H1 (cell line): Measurements from ENCODE around the gene IL32. TPM values are rescaled to one million over a fixed set of nuclear protein-coding genes. Genes with fewer than 3 reads are reported as not detected.

ENCODE experiments used
- ASH2L ChIP-seq: fragments of 200-600, 300-600 bp; sonication (generic); IDR thresholded peaks from one replicate; pipeline ENCODE4 v1.7.1; 2017; ENCODE audit warnings: low read length
- BACH1 ChIP-seq: IDR thresholded peaks from 2 replicates; pipeline ENCODE4 v1.6.1; 2012; ENCODE audit warnings: low read length, improper control_type of control experiment
- BCL11A ChIP-seq, 2 experiments: IDR thresholded peaks; one replicate each; pipeline ENCODE4 v1.6.1; 2011; ENCODE audit warnings: low read depth in 2 of 2, low read length in 2 of 2, mild to moderate bottlenecking in 2 of 2
- BRCA1 ChIP-seq: IDR thresholded peaks from 2 replicates; pipeline ENCODE4 v1.6.1; 2012; ENCODE audit warnings: low read depth, low read length, improper control_type of control experiment
- CEBPB ChIP-seq: IDR thresholded peaks from 2 replicates; pipeline ENCODE4 v1.6.1; 2012; ENCODE audit warnings: low read depth, low read length
- CHD2 ChIP-seq: IDR thresholded peaks from 2 replicates; pipeline ENCODE4 v1.6.1; 2012; ENCODE audit warnings: low read length, improper control_type of control experiment
- EP300 ChIP-seq, 2 experiments: IDR thresholded peaks; 1 replicate in 1 of 2; 2 replicates in 1 of 2; pipeline ENCODE4 v1.6.1; 2011 to 2012; ENCODE audit warnings: low read depth in 2 of 2, low read length in 2 of 2, mild to moderate bottlenecking in 2 of 2, borderline replicate concordance in 1 of 2, inconsistent platforms in 1 of 2, moderate library complexity in 1 of 2
- GABPA ChIP-seq: IDR thresholded peaks from 2 replicates; pipeline ENCODE4 v1.6.1; 2011; ENCODE audit warnings: mild to moderate bottlenecking, low read length, moderate library complexity, borderline replicate concordance; ENCODE audit not compliant: insufficient read depth
- JUN ChIP-seq: IDR thresholded peaks from 2 replicates; pipeline ENCODE4 v1.6.1; 2011; ENCODE audit warnings: low read depth, mild to moderate bottlenecking, improper control_type of control experiment, low read length
- KDM5A ChIP-seq: fragments of 200-600 bp; IDR thresholded peaks from 2 replicates; pipeline ENCODE4 v1.7.1; 2012; ENCODE audit warnings: mild to moderate bottlenecking, low read length, inconsistent platforms, mixed read lengths
- MAFK ChIP-seq: IDR thresholded peaks from 2 replicates; pipeline ENCODE4 v1.6.1; 2012; ENCODE audit warnings: low read depth, mild to moderate bottlenecking, improper control_type of control experiment, low read length
- PHF8 ChIP-seq: fragments of 200-600 bp; sonication (generic); conservative IDR thresholded peaks from 2 replicates; pipeline ENCODE4 v1.7.1; 2012; ENCODE audit warnings: low read depth, mild to moderate bottlenecking, inconsistent platforms, low read length, moderate library complexity
- POLR2A ChIP-seq, 2 experiments: IDR thresholded peaks; 1 replicate in 1 of 2; 2 replicates in 1 of 2; pipeline ENCODE4 v1.6.1; 2011; ENCODE audit warnings: low read depth in 2 of 2, low read length in 2 of 2, mild to moderate bottlenecking in 2 of 2; ENCODE audit errors: control extremely low read depth in 1 of 2
- POU5F1 ChIP-seq: IDR thresholded peaks from 2 replicates; pipeline ENCODE4 v1.6.1; 2011; ENCODE audit warnings: low read depth, mild to moderate bottlenecking, low read length, moderate library complexity
- RAD21 ChIP-seq, 2 experiments: IDR thresholded peaks in 1 of 2; conservative IDR thresholded peaks in 1 of 2; 2 replicates each; pipeline ENCODE4 v1.6.1; 2011; ENCODE audit warnings: low read depth in 2 of 2, low read length in 2 of 2, improper control_type of control experiment in 1 of 2, inconsistent platforms in 1 of 2, mild to moderate bottlenecking in 1 of 2, moderate library complexity in 1 of 2
- SP2 ChIP-seq: IDR thresholded peaks from 2 replicates; pipeline ENCODE4 v1.6.1; 2012; ENCODE audit warnings: mild to moderate bottlenecking, low read length, inconsistent platforms
- TAF7 ChIP-seq: optimal IDR thresholded peaks from 2 replicates; pipeline ENCODE3; 2011; ENCODE audit warnings: low read depth, mild to moderate bottlenecking, inconsistent platforms, low read length, moderate library complexity, borderline replicate concordance
- TCF12 ChIP-seq: IDR thresholded peaks from 2 replicates; pipeline ENCODE4 v1.6.1; 2011; ENCODE audit warnings: low read depth, mild to moderate bottlenecking, low read length
- ZNF274 ChIP-seq: IDR thresholded peaks from 2 replicates; pipeline ENCODE4 v1.7.0; 2012; ENCODE audit warnings: low read length, borderline replicate concordance; ENCODE audit errors: extremely low read depth
- polyA plus RNA-seq, 7 experiments: library from polyadenylated mRNA; depleted of rRNA in 3 of 7; stranded (reverse) in 5 of 7; unstranded in 2 of 7; fragments of >200 nt in 5 of 7; fragments of 200-250 nt in 2 of 7; gene quantifications; 1 replicate in 5 of 7; 2 replicates in 1 of 7; 4 replicates in 1 of 7; pipeline versions ENCODE4 v1.2.1 to v1.2.3, GENCODE V29; 2011 to 2013; ENCODE audit warnings: missing spikeins in 2 of 7, mixed read lengths in 2 of 7
- total RNA-seq: library from RNA; stranded (reverse); fragmentation: NEBNext Ultra II Directional; extraction: Animal tissue kit (Norgen Biotek cat#: 25700); gene quantifications from 2 replicates; pipeline ENCODE4 v1.2.1, GENCODE V29; 2021
- TF ChIP-seq, protein P1 (sequence below): IDR thresholded peaks from 2 replicates; pipeline ENCODE4 v1.6.1; 2011; ENCODE audit warnings: low read depth, mild to moderate bottlenecking, low read length; ENCODE audit not compliant: insufficient read depth
- TF ChIP-seq, protein P2 (sequence below): IDR thresholded peaks from 2 replicates; pipeline ENCODE4 v1.6.1; 2011; ENCODE audit warnings: low read length, improper control_type of control experiment
- TF ChIP-seq, protein P3 (sequence below): IDR thresholded peaks from 2 replicates; pipeline ENCODE4 v1.6.1; 2012; ENCODE audit warnings: inconsistent platforms
- TF ChIP-seq, protein P4 (sequence below): IDR thresholded peaks from 2 replicates; pipeline ENCODE4 v1.6.1; 2012; ENCODE audit warnings: inconsistent platforms

The IL32 gene
- total and polyA plus RNA-seq, 2 of the 8 experiments (the other 6 are each of a cell fraction or from before 2014, with no cell fraction given) = 2.7 to 5.0 TPM

DNA sequence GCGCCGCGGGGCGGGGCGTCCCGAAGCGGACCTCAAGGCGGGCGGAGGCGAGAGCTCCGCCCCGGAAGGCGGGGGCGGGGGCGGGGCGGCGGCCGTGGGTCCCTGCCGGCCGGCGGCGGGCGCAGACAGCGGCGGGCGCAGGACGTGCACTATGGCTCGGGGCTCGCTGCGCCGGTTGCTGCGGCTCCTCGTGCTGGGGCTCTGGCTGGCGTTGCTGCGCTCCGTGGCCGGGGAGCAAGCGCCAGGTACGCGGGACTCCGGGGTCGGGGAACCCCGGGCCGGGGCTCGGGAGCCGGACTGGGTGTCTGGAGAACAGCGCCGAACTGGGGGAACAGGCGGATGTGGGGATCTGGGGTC lies 45.2 kb upstream of the IL32 start, which contains the start of gene TNFRSF12A (continued):
- TF ChIP-seq TCF12 = no peak
- TF ChIP-seq BRCA1 = no peak
- no peak for TF ChIP-seq BACH1
- no peak for TF ChIP-seq JUN
- TF ChIP-seq GABPA = no peak
- TF ChIP-seq POU5F1 = no peak
- peak; percentile 19 to 68; a peak in 2 of 3 replicates for TF ChIP-seq POLR2A (IDR thresholded peaks at IDR 0.05; ENCODE audit: control extremely low read depth in 1 of 2, low read depth in 2 of 2, low read length in 2 of 2)
- 0 out of 2 replicates have a peak, but pooled peaks have one; percentile 13 for TF ChIP-seq CHD2
- TF ChIP-seq, protein P1, sequence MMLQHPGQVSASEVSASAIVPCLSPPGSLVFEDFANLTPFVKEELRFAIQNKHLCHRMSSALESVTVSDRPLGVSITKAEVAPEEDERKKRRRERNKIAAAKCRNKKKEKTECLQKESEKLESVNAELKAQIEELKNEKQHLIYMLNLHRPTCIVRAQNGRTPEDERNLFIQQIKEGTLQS = no peak
- TF ChIP-seq RAD21 (IDR thresholded peaks at IDR 0.05 in 1 of 2, conservative IDR thresholded peaks at IDR 0.05 in 1 of 2; ENCODE audit: low read depth in 2 of 2, low read length in 2 of 2) = no peak
- TF ChIP-seq ZNF274 = no peak
- TF ChIP-seq, protein P2, sequence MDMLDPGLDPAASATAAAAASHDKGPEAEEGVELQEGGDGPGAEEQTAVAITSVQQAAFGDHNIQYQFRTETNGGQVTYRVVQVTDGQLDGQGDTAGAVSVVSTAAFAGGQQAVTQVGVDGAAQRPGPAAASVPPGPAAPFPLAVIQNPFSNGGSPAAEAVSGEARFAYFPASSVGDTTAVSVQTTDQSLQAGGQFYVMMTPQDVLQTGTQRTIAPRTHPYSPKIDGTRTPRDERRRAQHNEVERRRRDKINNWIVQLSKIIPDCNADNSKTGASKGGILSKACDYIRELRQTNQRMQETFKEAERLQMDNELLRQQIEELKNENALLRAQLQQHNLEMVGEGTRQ = no peak
- TF ChIP-seq, protein P3, sequence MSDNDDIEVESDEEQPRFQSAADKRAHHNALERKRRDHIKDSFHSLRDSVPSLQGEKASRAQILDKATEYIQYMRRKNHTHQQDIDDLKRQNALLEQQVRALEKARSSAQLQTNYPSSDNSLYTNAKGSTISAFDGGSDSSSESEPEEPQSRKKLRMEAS = no peak; the same call in 1 of the 2 replicates
- TF ChIP-seq CEBPB = no peak
- no peak for TF ChIP-seq EP300 (IDR thresholded peaks at IDR 0.05; ENCODE audit: borderline replicate concordance in 1 of 2, low read depth in 2 of 2, low read length in 2 of 2)
- TF ChIP-seq KDM5A = no peak
- no peak for TF ChIP-seq ASH2L
- no peak for TF ChIP-seq MAFK
- TF ChIP-seq SP2 = no peak
- no peak for TF ChIP-seq BCL11A (IDR thresholded peaks at IDR 0.05; ENCODE audit: low read depth in 2 of 2, low read length in 2 of 2)
- TF ChIP-seq TAF7 = peak; percentile 79
- TF ChIP-seq, protein P4, sequence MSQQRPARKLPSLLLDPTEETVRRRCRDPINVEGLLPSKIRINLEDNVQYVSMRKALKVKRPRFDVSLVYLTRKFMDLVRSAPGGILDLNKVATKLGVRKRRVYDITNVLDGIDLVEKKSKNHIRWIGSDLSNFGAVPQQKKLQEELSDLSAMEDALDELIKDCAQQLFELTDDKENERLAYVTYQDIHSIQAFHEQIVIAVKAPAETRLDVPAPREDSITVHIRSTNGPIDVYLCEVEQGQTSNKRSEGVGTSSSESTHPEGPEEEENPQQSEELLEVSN = no peak
- peak; percentile 81 for TF ChIP-seq PHF8
